HepG2 (cell line): ENCODE measurements around the gene RNU6-1. TPM values are rescaled to one million over a fixed set of nuclear protein-coding genes. Genes with fewer than 3 reads are reported as not detected.

ENCODE experiments used
- AFF4 ChIP-seq: sonication (generic); formaldehyde crosslinking; IDR thresholded peaks from 2 replicates; pipeline ENCODE4 v1.4.0; 2020; ENCODE audit warnings: missing genetic modification reagents
- AKAP8 ChIP-seq: sonication (generic); formaldehyde crosslinking; IDR thresholded peaks from 2 replicates; pipeline ENCODE4 v1.5.1; 2020; ENCODE audit warnings: mild to moderate bottlenecking, missing genetic modification reagents
- ATF4 ChIP-seq, 2 experiments: fragments of 450-650 bp in 1 of 2; sonication (generic) in 1 of 2; formaldehyde crosslinking; IDR thresholded peaks; 2 replicates each; pipeline versions ENCODE4 v1.5.0 to v1.8.0; 2020 to 2022; ENCODE audit warnings: mild to moderate bottlenecking in 1 of 2, missing genetic modification reagents in 1 of 2
- FOXK1 ChIP-seq: sonication (generic); formaldehyde crosslinking; IDR thresholded peaks from 2 replicates; pipeline ENCODE4 v1.4.0; 2020; ENCODE audit warnings: low read depth, missing genetic modification reagents, borderline replicate concordance
- GATA4 ChIP-seq: sonication (generic); IDR thresholded peaks from 2 replicates; pipeline ENCODE4 v1.6.1; 2016; ENCODE audit warnings: antibody characterized with exemption, low read depth, borderline replicate concordance
- NFKB2 ChIP-seq: sonication (generic); formaldehyde crosslinking; IDR thresholded peaks from 2 replicates; pipeline ENCODE4 v1.4.0; 2020; ENCODE audit warnings: missing genetic modification reagents, borderline replicate concordance
- PITX1 ChIP-seq: sonication (generic); formaldehyde crosslinking; IDR thresholded peaks from 2 replicates; pipeline ENCODE4 v1.5.1; 2020; ENCODE audit warnings: mild to moderate bottlenecking, missing genetic modification reagents
- PLRG1 ChIP-seq: fragments of 450-650 bp; conservative IDR thresholded peaks from 2 replicates; pipeline ENCODE4 v1.6.1; 2016
- RBM39 ChIP-seq: fragments of 200-400 bp; formaldehyde crosslinking; IDR thresholded peaks from one replicate; pipeline ENCODE4 v1.6.1; 2018; ENCODE audit warnings: antibody characterized with exemption, mild to moderate bottlenecking, low read depth, low read length; ENCODE audit not compliant: poor library complexity, severe bottlenecking
- RELA ChIP-seq: sonication (generic); formaldehyde crosslinking; IDR thresholded peaks from 2 replicates; pipeline ENCODE4 v1.4.0; 2020; ENCODE audit warnings: missing genetic modification reagents
- REPIN1 ChIP-seq: sonication (generic); formaldehyde crosslinking; IDR thresholded peaks from 2 replicates; pipeline ENCODE4 v1.8.0; 2022; ENCODE audit warnings: missing genetic modification reagents, low read depth, mild to moderate bottlenecking, borderline replicate concordance
- ZNF264 ChIP-seq: sonication (generic); formaldehyde crosslinking; IDR thresholded peaks from 2 replicates; pipeline ENCODE4 v1.4.0; 2020; ENCODE audit warnings: missing genetic modification reagents
- ZNF362 ChIP-seq: sonication (generic); formaldehyde crosslinking; IDR thresholded peaks from 2 replicates; pipeline ENCODE4 v1.4.0; 2020; ENCODE audit warnings: missing genetic modification reagents, mild to moderate bottlenecking, borderline replicate concordance
- ZNF503 ChIP-seq: sonication (generic); formaldehyde crosslinking; IDR thresholded peaks from 2 replicates; pipeline ENCODE4 v1.4.0; 2020; ENCODE audit warnings: missing genetic modification reagents
- ZNF607 ChIP-seq: sonication (generic); formaldehyde crosslinking; IDR thresholded peaks from 2 replicates; pipeline ENCODE4 v1.5.1; 2020; ENCODE audit warnings: missing genetic modification reagents, mild to moderate bottlenecking, borderline replicate concordance
- ZNF788 ChIP-seq: sonication (generic); formaldehyde crosslinking; IDR thresholded peaks from 2 replicates; pipeline ENCODE4 v1.5.0; 2020; ENCODE audit warnings: mild to moderate bottlenecking, missing genetic modification reagents, borderline replicate concordance
- polyA plus RNA-seq, 8 experiments: library from polyadenylated mRNA; depleted of rRNA in 3 of 8; stranded (reverse) in 7 of 8; unstranded in 1 of 8; fragments of >200 nt; fragmentation: Illumina TruSeq in 4 of 8; extraction: Trizol in 4 of 8; gene quantifications; 2 replicates each; pipeline versions ENCODE4 v1.2.1 to v1.2.3, GENCODE V29; 2011 to 2016; ENCODE audit warnings: low read depth in 4 of 8, missing spikeins in 1 of 8, mixed read lengths in 1 of 8; ENCODE audit not compliant: insufficient read depth in 1 of 8
- total RNA-seq, 5 experiments: library from RNA; depleted of rRNA; stranded (reverse); fragments of >200 nt; fragmentation: Illumina TruSeq; extraction: Trizol; gene quantifications; 2 replicates each; pipeline ENCODE4 v1.2.3, GENCODE V29; 2016; ENCODE audit warnings: low read depth in 1 of 5
- TF ChIP-seq, protein P1 (sequence below): sonication (generic); formaldehyde crosslinking; IDR thresholded peaks from 2 replicates; pipeline ENCODE4 v1.5.1; 2020; ENCODE audit warnings: missing genetic modification reagents, mild to moderate bottlenecking, borderline replicate concordance
- TF ChIP-seq, protein P2 (sequence below): sonication (generic); formaldehyde crosslinking; IDR thresholded peaks from 2 replicates; pipeline ENCODE4 v1.5.1; 2020; ENCODE audit warnings: missing genetic modification reagents, mild to moderate bottlenecking, borderline replicate concordance

Gene RNU6-1
- total and polyA plus RNA-seq, 2 of the 13 experiments (the other 11 are each of a cell fraction or from before 2014, with no cell fraction given), result under 0.01 TPM; not detected in 1

DNA sequence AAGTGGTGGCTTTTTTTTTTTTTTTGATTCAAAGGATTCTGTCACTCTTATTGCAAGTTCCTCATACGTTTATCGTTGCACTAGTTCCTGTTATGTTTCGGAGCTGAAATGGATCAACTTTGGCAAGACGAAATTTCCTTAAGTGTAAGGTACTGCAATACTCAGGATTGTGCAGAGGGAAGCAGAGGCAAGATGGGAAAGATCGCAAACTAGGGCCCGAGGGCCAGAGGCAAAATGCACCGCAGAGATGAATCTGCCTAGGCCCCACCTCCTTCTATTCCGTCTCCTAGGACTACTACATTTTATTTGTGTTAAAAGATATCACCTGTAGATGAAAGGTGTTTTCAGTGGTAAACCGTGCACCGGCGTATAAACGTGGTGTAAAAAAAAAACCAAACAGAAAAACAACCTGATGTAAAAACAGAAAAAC, 331 bp downstream of the RNU6-1 start (continued):
- TF ChIP-seq ZNF503, result no peak
- TF ChIP-seq ZNF607, result no peak
- TF ChIP-seq NFKB2, result no peak
- TF ChIP-seq AFF4 (CRISPR knock-in tag), result no peak
- TF ChIP-seq, protein P1, sequence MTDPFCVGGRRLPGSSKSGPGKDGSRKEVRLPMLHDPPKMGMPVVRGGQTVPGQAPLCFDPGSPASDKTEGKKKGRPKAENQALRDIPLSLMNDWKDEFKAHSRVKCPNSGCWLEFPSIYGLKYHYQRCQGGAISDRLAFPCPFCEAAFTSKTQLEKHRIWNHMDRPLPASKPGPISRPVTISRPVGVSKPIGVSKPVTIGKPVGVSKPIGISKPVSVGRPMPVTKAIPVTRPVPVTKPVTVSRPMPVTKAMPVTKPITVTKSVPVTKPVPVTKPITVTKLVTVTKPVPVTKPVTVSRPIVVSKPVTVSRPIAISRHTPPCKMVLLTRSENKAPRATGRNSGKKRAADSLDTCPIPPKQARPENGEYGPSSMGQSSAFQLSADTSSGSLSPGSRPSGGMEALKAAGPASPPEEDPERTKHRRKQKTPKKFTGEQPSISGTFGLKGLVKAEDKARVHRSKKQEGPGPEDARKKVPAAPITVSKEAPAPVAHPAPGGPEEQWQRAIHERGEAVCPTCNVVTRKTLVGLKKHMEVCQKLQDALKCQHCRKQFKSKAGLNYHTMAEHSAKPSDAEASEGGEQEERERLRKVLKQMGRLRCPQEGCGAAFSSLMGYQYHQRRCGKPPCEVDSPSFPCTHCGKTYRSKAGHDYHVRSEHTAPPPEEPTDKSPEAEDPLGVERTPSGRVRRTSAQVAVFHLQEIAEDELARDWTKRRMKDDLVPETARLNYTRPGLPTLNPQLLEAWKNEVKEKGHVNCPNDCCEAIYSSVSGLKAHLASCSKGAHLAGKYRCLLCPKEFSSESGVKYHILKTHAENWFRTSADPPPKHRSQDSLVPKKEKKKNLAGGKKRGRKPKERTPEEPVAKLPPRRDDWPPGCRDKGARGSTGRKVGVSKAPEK (CRISPR knock-in tag), result no peak; the same call in 1 of the 2 replicates
- no peak for TF ChIP-seq ZNF264 (CRISPR knock-in tag)
- TF ChIP-seq AKAP8 (CRISPR knock-in tag), result no peak
- TF ChIP-seq REPIN1, result no peak
- no peak for TF ChIP-seq RBM39
- no peak for TF ChIP-seq PLRG1
- no peak for TF ChIP-seq RELA (CRISPR knock-in tag)
- TF ChIP-seq ZNF362 (CRISPR knock-in tag), result 0 out of 2 replicates have a peak, but pooled peaks have one; percentile 27
- TF ChIP-seq PITX1 (CRISPR knock-in tag), result no peak
- TF ChIP-seq GATA4, result no peak
- TF ChIP-seq, protein P2, sequence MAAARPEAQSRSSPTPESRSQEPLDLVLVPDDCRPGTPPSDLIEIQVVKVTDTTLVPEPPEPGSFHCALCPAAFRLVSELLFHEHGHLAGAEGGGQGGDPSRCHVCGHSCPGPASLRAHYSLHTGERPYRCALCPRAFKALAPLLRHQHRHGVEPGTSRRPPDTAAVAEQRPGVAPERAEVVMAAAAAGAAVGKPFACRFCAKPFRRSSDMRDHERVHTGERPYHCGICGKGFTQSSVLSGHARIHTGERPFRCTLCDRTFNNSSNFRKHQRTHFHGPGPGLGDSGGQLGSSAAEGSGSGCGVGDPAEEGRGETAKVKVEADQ, result no peak
- TF ChIP-seq ZNF788 (CRISPR knock-in tag), result no peak
- 0 out of 4 replicates have a peak, but pooled peaks of 1 of the 2 experiments have one; percentile 27 for TF ChIP-seq ATF4 (CRISPR knock-in tag; IDR thresholded peaks at IDR 0.05)
- 0 out of 2 replicates have a peak, but pooled peaks have one; percentile 14 for TF ChIP-seq FOXK1 (CRISPR knock-in tag)
